ENCODE data around the gene PLPPR1.

Gene PLPPR1

GRCh38 chr9:101235105-101235866 lies 206.8 kb downstream of the PLPPR1 start:
- no peaks in the 10 kb centered on the region for H3K9me2 ChIP-seq (ENCODE audit: low read depth, low read length)
- no peak overlapping the region for H2AFZ ChIP-seq (ENCODE audit: low read length)
- H3K36me3 ChIP-seq (ENCODE audit: insufficient read depth, low read length) = no peaks in the 10 kb centered on the region
- no peaks in the 10 kb centered on the region for H4K20me1 ChIP-seq (ENCODE audit: insufficient read depth, low read length)
- H3K9ac ChIP-seq (ENCODE audit: low read length) = no peak overlapping the region
- no peaks in the 10 kb centered on the region for H3K4me1 ChIP-seq (ENCODE audit: insufficient read depth, low read length, severe bottlenecking)
- TF ChIP-seq EZH2 (IDR thresholded peaks at IDR 0.05; ENCODE audit: borderline replicate concordance, low read length) (no peak), CTCF (IDR thresholded peaks at IDR 0.05; ENCODE audit: low read length) (peak; percentile 61)
- H3K79me2 ChIP-seq (ENCODE audit: insufficient read depth, low read length) = no peaks in the 10 kb centered on the region
- no peak overlapping the region for H3K27ac ChIP-seq (ENCODE audit: low read depth, low read length, poor library complexity, severe bottlenecking)
- no peaks in the 10 kb centered on the region for H3K27me3 ChIP-seq (ENCODE audit: insufficient read depth, low read length)
- no peak overlapping the region for H3K4me3 ChIP-seq (ENCODE audit: low read depth, low read length, poor library complexity, severe bottlenecking)
- no peak overlapping the region for H3K4me2 ChIP-seq (ENCODE audit: low read length)
- no peaks in the 10 kb centered on the region for H3F3A ChIP-seq (ENCODE audit: insufficient read depth, low read length)
- no peaks in the 10 kb centered on the region for H3K9me3 ChIP-seq (ENCODE audit: low read length)

- no peaks in the 10 kb centered on the region for H3K9me3 ChIP-seq (ENCODE audit: low read length)
- H2AFZ ChIP-seq (ENCODE audit: low read length) = no peak overlapping the region
- no peak overlapping the region for H3K9ac ChIP-seq (ENCODE audit: low read length)
- no peak for TF ChIP-seq EZH2 (IDR thresholded peaks at IDR 0.05; ENCODE audit: borderline replicate concordance, low read length)
- TF ChIP-seq CTCF (IDR thresholded peaks at IDR 0.05; ENCODE audit: low read length) = no peak
- H3K4me2 ChIP-seq (ENCODE audit: low read length) = no peak overlapping the region
- no peaks in the 10 kb centered on the region for H3F3A ChIP-seq (ENCODE audit: insufficient read depth, low read length)
- no peaks in the 10 kb centered on the region for H3K27me3 ChIP-seq (ENCODE audit: insufficient read depth, low read length)
- H3K79me2 ChIP-seq (ENCODE audit: insufficient read depth, low read length) = no peaks in the 10 kb centered on the region
- H4K20me1 ChIP-seq (ENCODE audit: insufficient read depth, low read length) = no peaks in the 10 kb centered on the region
- H3K27ac ChIP-seq (ENCODE audit: low read depth, low read length, poor library complexity, severe bottlenecking) = no peak overlapping the region
- no peaks in the 10 kb centered on the region for H3K36me3 ChIP-seq (ENCODE audit: insufficient read depth, low read length)
- no peak overlapping the region for H3K4me3 ChIP-seq (ENCODE audit: low read depth, low read length, poor library complexity, severe bottlenecking)
- H3K9me2 ChIP-seq (ENCODE audit: low read depth, low read length) = no peaks in the 10 kb centered on the region
- H3K4me1 ChIP-seq (ENCODE audit: insufficient read depth, low read length, severe bottlenecking) = no peaks in the 10 kb centered on the region
These were observed 214.1 kb downstream of the PLPPR1 start for GRCh38 chr9:101242651-101243050.

- no peak overlapping the region for H3K27ac ChIP-seq (ENCODE audit: low read depth, low read length, poor library complexity, severe bottlenecking)
- H3K4me1 ChIP-seq (ENCODE audit: insufficient read depth, low read length, severe bottlenecking) = no peaks in the 10 kb centered on the region
- no peak overlapping the region for H3K4me3 ChIP-seq (ENCODE audit: low read depth, low read length, poor library complexity, severe bottlenecking)
- H2AFZ ChIP-seq (ENCODE audit: low read length) = no peak overlapping the region
- no peaks in the 10 kb centered on the region for H3K27me3 ChIP-seq (ENCODE audit: insufficient read depth, low read length)
- H3K9me3 ChIP-seq (ENCODE audit: low read length) = no peaks in the 10 kb centered on the region
- no peaks in the 10 kb centered on the region for H3F3A ChIP-seq (ENCODE audit: insufficient read depth, low read length)
- H3K36me3 ChIP-seq (ENCODE audit: insufficient read depth, low read length) = no peaks in the 10 kb centered on the region
- H3K79me2 ChIP-seq (ENCODE audit: insufficient read depth, low read length) = no peaks in the 10 kb centered on the region
- no peak overlapping the region for H3K4me2 ChIP-seq (ENCODE audit: low read length)
- TF ChIP-seq EZH2 (IDR thresholded peaks at IDR 0.05; ENCODE audit: borderline replicate concordance, low read length) (no peak), CTCF (IDR thresholded peaks at IDR 0.05; ENCODE audit: low read length) (no peak)
- H3K9ac ChIP-seq (ENCODE audit: low read length) = no peak overlapping the region
- no peaks in the 10 kb centered on the region for H3K9me2 ChIP-seq (ENCODE audit: low read depth, low read length)
- no peaks in the 10 kb centered on the region for H4K20me1 ChIP-seq (ENCODE audit: insufficient read depth, low read length)
These were observed 218.2 kb downstream of the PLPPR1 start for GRCh38 chr9:101246691-101247090.

Data from OCI-LY1 (cell line).